LNCaP clone FGC (cell line): ENCODE data around the gene TPP2.

Experiments
- DNase-seq: peaks from one replicate; pipeline ENCODE4 v3.0.0-alpha.2; 2011; ENCODE audit warnings: low read depth
- H3K4me3 ChIP-seq: 2 replicates; pipeline ENCODE4 v1.5.1; 2011; ENCODE audit warnings: mild to moderate bottlenecking, low read depth, low read length, control low read depth
- CTCF ChIP-seq: IDR thresholded peaks from 2 replicates; pipeline ENCODE4 v1.5.1; 2012; ENCODE audit warnings: mild to moderate bottlenecking; ENCODE audit not compliant: control insufficient read depth, insufficient read depth; ENCODE audit errors: extremely low read depth

Gene TPP2

GRCh38 chr13:102686024-102686423 is 89.2 kb downstream of the TPP2 start:
- H3K4me3 ChIP-seq: no peak overlapping the region
- no peak for DNase-seq
- no peak for TF ChIP-seq CTCF

- TF ChIP-seq CTCF: no peak
- H3K4me3 ChIP-seq: no peak overlapping the region
- DNase-seq: no peak
These were observed 90.7 kb downstream of the TPP2 start for GRCh38 chr13:102687520-102687919.

GRCh38 chr13:102688306-102688973 is 91.7 kb downstream of the TPP2 start:
- no peak for TF ChIP-seq CTCF
- DNase-seq: no peak

GRCh38 chr13:102690883-102691282 is 94.1 kb downstream of the TPP2 start:
- no peak overlapping the region for H3K4me3 ChIP-seq
- TF ChIP-seq CTCF: no peak
- DNase-seq: no peak

More at GRCh38 chr13:102688306-102688973, 91.7 kb downstream of the TPP2 start:
- H3K4me3 ChIP-seq: no peak overlapping the region

GRCh38 chr13:102692491-102692826 is 95.7 kb downstream of the TPP2 start:
- no peak for TF ChIP-seq CTCF
- H3K4me3 ChIP-seq: no peak overlapping the region
- DNase-seq: no peak

GRCh38 chr13:102693250-102693649 is 96.5 kb downstream of the TPP2 start:
- no peak for DNase-seq
- H3K4me3 ChIP-seq: no peak overlapping the region
- TF ChIP-seq CTCF: no peak

- no peak overlapping the region for H3K4me3 ChIP-seq
- TF ChIP-seq CTCF: no peak
- peak; percentile 6 for DNase-seq
These were observed 97.0 kb downstream of the TPP2 start for GRCh38 chr13:102693776-102694175.
